Fibroblast of lung (primary cell): ENCODE data around the gene RXRA.

Experiments used
- CTCF ChIP-seq, 2 donors: IDR thresholded peaks in 1 of 2; conservative IDR thresholded peaks in 1 of 2; 1 replicate in 1 of 2; 2 replicates in 1 of 2; pipeline ENCODE4 v1.5.1; 2011 to 2012; ENCODE audit warnings: low read length in 2 of 2, control low read depth in 1 of 2, inconsistent platforms in 1 of 2, low read depth in 1 of 2, mild to moderate bottlenecking in 1 of 2
- EZH2 ChIP-seq: IDR thresholded peaks from 2 replicates; pipeline ENCODE4 v1.5.1; 2012; ENCODE audit warnings: low read length, control low read depth, mild to moderate bottlenecking; ENCODE audit errors: missing control alignments

GRCh38 chr9:134346840-134347583 lies 20.8 kb downstream of the RXRA start:
- TF ChIP-seq CTCF (conservative IDR thresholded peaks at IDR 0.05 in 1 of 2, IDR thresholded peaks at IDR 0.05 in 1 of 2; ENCODE audit: low read depth in 1 of 2, low read length in 2 of 2), result no peak
- no peak for TF ChIP-seq EZH2
